Measurements from ENCODE around the gene PYY. TPM values are rescaled to one million over a fixed set of nuclear protein-coding genes. Genes with fewer than 3 reads are reported as not detected.

Gene PYY
- total and polyA plus RNA-seq, 7 donors: not detected

- no peak for ATAC-seq
- no peak for TF ChIP-seq CTCF (IDR thresholded peaks at IDR 0.05)
- 69 to 72% (median 71%) methylated on average over 6 of the region's 6 CpGs for WGBS, 3 donors
Observed at GRCh38 chr17:43938838-43939182, 14.9 kb downstream of the PYY start.

DNA sequence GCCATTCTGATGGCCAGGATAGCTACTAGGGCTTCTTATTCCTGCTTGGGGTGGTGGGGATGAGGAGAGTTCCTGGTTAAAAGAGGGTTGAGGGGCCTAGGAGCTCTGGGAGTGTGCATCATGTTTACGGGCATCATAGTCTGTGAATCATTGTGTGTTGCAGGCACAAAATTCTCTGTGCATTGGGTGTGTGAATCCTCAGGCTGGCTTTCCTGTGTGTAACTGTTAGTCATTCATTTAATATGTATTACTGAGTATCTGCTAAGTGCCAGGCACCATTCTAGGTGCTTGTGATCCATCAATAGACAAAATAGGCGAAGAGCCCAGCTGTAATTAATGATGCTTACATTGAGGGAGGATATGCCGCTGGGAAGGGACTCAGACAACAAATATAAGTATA is 17.3 kb downstream of the PYY start:
- WGBS, 3 donors: 81 to 95% (median 94%) methylated on average over 3 of the region's 3 CpGs
- ATAC-seq: no peak
- H3K27ac ChIP-seq: no peak overlapping the region
- peaks cover 4% of the 10 kb centered on the region for H3K4me1 ChIP-seq
- no peaks in the 10 kb centered on the region for H3K9me3 ChIP-seq
- intact Hi-C loops (cut with DNase I): loop anchor here in 1 of 2 donors (5.0 kb wide), 1 partner anchor 49 kb away; no protein-coding TSS in a partner anchor
- no peak for DNase-seq
- H3K4me3 ChIP-seq: no peak overlapping the region
- TF ChIP-seq CTCF (IDR thresholded peaks at IDR 0.05): no peak
- H3K27me3 ChIP-seq (ENCODE audit: insufficient read depth in 3 of 3, low read length in 2 of 3): peaks cover 0 to 18% (median 4%) of the 10 kb centered on the region in 3 donors
- H3K36me3 ChIP-seq (ENCODE audit: insufficient read depth in 1 of 2, low read depth in 1 of 2): no peaks in the 10 kb centered on the region

More at GRCh38 chr17:43938838-43939182, 14.9 kb downstream of the PYY start:
- peaks cover 0 to 18% (median 4%) of the 10 kb centered on the region in 3 donors for H3K27me3 ChIP-seq (ENCODE audit: insufficient read depth in 3 of 3, low read length in 2 of 3)
- H3K4me1 ChIP-seq: peaks cover 4% of the 10 kb centered on the region
- H3K36me3 ChIP-seq (ENCODE audit: insufficient read depth in 1 of 2, low read depth in 1 of 2): no peaks in the 10 kb centered on the region
- no peaks in the 10 kb centered on the region for H3K9me3 ChIP-seq
- intact Hi-C loops (cut with DNase I): loop anchor here in 1 of 2 donors (5.0 kb wide), 1 partner anchor 52 kb away; no protein-coding TSS in a partner anchor
- no peak overlapping the region for H3K27ac ChIP-seq
- no peak for DNase-seq
- H3K4me3 ChIP-seq: no peak overlapping the region

GRCh38 chr17:43935926-43936261 is 17.8 kb downstream of the PYY start:
- intact Hi-C loops (cut with DNase I): loop anchor here in 1 of 2 donors (5.0 kb wide), 1 partner anchor 49 kb away; no protein-coding TSS in a partner anchor
- peaks cover 4% of the 10 kb centered on the region for H3K4me1 ChIP-seq
- H3K27ac ChIP-seq: no peak overlapping the region
- no peaks in the 10 kb centered on the region for H3K9me3 ChIP-seq
- no peaks in the 10 kb centered on the region for H3K36me3 ChIP-seq (ENCODE audit: insufficient read depth in 1 of 2, low read depth in 1 of 2)
- WGBS, 3 donors: 55 to 81% (median 75%) methylated on average over 6 of the region's 6 CpGs
- DNase-seq (no peak), ATAC-seq (no peak)
- peaks cover 0 to 18% (median 4%) of the 10 kb centered on the region in 3 donors for H3K27me3 ChIP-seq (ENCODE audit: insufficient read depth in 3 of 3, low read length in 2 of 3)
- TF ChIP-seq CTCF (IDR thresholded peaks at IDR 0.05): no peak
- no peak overlapping the region for H3K4me3 ChIP-seq

- no peak overlapping the region for H3K27ac ChIP-seq
- peaks cover 4% of the 10 kb centered on the region for H3K4me1 ChIP-seq
- peaks cover 0 to 18% (median 4%) of the 10 kb centered on the region in 3 donors for H3K27me3 ChIP-seq (ENCODE audit: insufficient read depth in 3 of 3, low read length in 2 of 3)
- TF ChIP-seq CTCF (IDR thresholded peaks at IDR 0.05): no peak
- WGBS, 3 donors: 73 to 78% (median 78%) methylated on average over 5 of the region's 5 CpGs
- no peak for DNase-seq
- intact Hi-C loops (cut with DNase I): loop anchor here in 1 of 2 donors (5.0 kb wide), 1 partner anchor 48 kb away; no protein-coding TSS in a partner anchor
- ATAC-seq: no peak
- H3K4me3 ChIP-seq: no peak overlapping the region
- H3K9me3 ChIP-seq: no peaks in the 10 kb centered on the region
- H3K36me3 ChIP-seq (ENCODE audit: insufficient read depth in 1 of 2, low read depth in 1 of 2): no peaks in the 10 kb centered on the region
Observed at GRCh38 chr17:43935204-43935925, 18.4 kb downstream of the PYY start.

Measured in psoas muscle (tissue), 8 donors.